ENCODE data around the gene PHEX.

GRCh38 chrX:22177950-22178515, 145.9 kb downstream of the PHEX start:
- TF ChIP-seq CTCF (IDR thresholded peaks at IDR 0.05; ENCODE audit: borderline replicate concordance, extremely low read depth, low read length, poor library complexity, severe bottlenecking) (no peak), EZH2 (IDR thresholded peaks at IDR 0.05; ENCODE audit: borderline replicate concordance, low read depth, low read length, severe bottlenecking) (no peak)
